Measurements from ENCODE around the gene CARD11.

CARD11 gene

DNA sequence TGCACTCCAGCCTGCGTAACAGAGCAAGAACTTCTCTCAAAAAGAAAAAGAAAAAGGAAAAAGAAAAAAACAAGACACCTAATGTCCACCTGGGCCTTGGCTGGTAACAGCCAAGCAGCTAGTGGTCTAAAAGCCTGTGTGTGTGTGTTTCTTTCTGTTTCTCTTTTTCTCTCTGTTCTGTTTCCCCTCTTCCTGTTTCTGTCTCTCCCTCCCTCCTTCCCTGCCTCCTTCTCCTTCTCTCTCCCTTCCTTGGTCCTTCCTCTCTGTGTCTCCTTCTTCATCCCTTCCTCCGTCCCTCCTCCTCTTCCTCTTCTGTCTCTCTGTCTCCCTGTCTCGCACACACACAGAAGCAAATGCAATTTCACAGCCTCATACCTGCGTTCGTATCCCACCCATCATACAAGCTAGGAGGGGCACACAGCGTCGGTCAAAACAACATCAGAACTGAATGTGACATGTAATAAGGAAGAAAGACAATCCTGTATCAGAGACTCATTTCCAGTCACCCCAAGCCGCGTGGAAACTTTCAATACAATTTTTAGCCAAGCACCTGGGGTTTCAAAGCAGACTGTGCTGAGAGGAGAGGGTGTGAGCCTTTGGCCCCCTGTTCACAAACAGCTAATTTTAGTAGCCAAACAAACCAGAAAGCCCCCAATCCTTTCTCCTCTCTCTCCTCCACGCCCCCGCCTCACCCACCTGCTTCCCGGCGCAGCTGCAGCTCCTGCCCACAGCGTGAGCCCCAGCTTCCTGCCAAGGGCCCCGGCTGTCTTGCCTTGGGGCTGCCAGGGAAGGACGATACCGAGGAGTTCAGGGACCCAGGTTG lies 149.3 kb downstream of the CARD11 start:
- peak; percentile 19 for DNase-seq

DNA sequence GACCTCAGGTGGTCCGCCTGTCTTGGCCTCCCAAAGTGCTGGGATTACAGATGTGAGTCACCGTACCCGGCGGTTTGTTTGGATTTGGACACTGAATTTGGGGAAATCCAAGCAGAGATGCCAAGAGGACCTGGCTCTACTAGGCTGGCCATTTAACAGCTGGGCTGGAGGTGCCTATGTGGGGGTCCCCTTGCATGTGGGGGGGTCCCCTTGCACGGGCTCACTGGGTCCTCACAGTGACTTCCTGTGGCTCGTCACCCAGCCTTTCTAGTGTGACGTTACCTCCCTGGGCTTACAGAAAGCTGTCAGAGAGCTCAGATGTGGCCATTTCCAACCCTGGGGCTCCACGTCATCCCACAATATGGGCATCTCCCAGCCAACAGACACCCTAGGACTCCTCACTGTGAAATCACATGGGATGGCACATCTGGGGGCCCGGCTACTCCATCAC lies 150.2 kb downstream of the CARD11 start:
- no peak for DNase-seq

GRCh38 chr7:2892549-2892948 lies 151.1 kb downstream of the CARD11 start:
- no peak for DNase-seq

DNA sequence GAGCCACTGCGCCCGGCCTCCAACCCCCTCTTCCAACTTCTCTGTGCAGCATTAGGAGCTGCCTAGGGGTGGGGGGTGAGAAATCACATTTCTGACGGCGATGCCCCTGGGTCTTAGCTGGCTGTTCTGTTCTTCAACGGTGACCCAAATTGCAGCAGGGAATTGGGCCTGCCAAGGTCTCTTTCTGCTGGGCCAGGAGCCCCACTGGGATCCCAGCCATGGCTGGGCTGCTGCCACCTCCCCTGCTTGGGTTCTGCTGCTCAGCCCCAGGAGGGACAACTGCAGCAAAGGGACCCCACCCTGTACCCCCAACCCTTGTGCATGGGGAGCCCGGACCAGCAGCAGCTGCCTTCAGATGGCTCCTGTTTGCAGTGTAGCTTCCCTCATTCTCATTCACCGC lies 155.9 kb downstream of the CARD11 start:
- no peak for DNase-seq

GRCh38 chr7:2886900-2887299 lies 156.8 kb downstream of the CARD11 start:
- DNase-seq = peak; percentile 31

GRCh38 chr7:2886391-2886790 lies 157.3 kb downstream of the CARD11 start:
- no peak for DNase-seq

- no peak for DNase-seq
Measured at GRCh38 chr7:2884161-2884560, 159.5 kb downstream of the CARD11 start.

GRCh38 chr7:2883101-2883500 lies 160.6 kb downstream of the CARD11 start:
- DNase-seq = no peak

- no peak for DNase-seq
Measured at GRCh38 chr7:2882111-2882510, 161.6 kb downstream of the CARD11 start.

DNA sequence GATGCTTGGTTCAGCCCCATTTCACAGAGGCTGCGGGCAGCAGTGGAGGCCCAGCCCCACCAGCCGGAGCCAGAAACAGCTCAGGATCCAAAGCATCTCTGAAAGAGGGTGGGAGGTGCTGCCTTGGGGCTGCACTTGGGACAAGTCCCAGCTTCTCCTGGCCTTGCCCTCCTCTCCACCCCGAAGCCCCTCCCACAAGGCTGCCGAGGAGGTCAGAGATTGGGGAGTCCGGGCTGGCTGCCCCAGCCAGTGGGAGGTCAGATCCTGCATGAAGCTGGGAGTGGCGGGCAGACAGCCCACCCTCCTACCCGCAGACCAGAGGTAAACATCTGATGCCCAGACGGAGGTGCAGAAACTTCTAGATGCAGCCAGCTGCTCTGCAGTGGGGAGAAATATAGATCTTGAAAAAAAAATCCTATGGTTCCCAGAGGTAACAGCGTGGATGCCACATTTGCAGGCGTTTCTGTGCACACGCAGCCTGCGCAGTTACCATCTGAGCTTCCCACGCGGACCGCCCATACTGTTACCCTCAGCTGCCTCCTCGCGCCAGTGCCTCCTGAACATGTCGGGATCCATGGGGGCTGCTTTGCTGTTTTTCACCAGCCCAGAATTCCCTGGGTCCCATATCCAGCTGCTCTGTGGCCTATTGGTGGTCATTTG lies 162.7 kb downstream of the CARD11 start:
- no peak for DNase-seq

GRCh38 chr7:2880051-2880450 lies 163.6 kb downstream of the CARD11 start:
- DNase-seq = no peak

- DNase-seq = no peak
Measured at GRCh38 chr7:2879354-2879753, 164.3 kb downstream of the CARD11 start.

DNA sequence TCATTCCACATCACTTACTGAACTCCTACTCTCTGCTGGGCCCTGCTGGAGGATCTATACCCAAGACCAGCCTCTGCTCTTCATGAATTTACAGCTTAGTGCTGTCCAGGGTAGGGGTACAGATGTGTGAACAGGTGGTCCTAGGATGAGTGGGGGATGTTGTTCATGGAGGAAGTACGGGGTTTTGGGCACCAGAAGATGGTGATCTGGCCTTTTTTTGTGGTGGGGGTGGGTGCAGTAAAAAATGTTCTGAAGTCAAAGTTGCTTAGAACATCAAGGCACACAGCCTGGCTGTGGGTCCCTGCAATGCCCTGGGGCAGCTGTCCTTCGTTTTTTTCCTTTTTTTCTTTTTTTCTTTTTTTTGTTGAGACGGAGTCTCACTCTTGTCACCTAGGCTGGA lies 165.4 kb downstream of the CARD11 start:
- no peak for DNase-seq

DNA sequence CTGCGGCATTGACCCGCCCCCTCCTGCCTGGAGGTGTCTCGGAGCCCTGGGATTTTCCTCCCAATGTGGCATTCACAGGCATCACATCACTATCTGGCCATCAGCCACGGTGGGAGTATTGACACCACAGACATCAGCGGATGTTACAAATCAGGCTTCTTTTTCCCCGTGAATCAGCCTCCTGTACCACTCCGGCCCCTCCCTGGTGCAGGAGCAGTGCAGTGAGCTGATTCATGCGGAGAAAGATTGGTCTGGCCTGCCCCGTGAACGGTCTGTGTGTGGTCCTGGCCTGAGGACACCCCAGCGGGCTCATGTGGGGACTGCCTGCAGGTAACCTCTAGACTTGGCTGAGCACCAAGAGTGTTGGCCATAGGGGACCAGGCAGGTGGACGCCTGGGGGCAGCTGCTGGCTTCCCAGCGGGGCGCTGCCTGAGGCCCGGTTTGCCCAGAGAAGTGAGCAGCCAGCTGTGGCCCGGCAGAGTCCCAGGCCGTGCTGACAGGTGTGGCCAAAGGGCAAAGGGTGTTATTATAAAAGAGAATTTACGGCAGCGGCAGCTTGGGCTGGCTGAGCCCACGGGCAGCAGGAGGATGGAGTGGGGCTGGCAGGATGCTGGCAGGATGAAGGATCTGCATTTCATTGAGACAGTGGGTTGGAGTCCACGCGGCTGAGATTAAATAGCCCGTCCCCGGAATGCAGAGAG lies 167.5 kb downstream of the CARD11 start:
- no peak for DNase-seq

DNA sequence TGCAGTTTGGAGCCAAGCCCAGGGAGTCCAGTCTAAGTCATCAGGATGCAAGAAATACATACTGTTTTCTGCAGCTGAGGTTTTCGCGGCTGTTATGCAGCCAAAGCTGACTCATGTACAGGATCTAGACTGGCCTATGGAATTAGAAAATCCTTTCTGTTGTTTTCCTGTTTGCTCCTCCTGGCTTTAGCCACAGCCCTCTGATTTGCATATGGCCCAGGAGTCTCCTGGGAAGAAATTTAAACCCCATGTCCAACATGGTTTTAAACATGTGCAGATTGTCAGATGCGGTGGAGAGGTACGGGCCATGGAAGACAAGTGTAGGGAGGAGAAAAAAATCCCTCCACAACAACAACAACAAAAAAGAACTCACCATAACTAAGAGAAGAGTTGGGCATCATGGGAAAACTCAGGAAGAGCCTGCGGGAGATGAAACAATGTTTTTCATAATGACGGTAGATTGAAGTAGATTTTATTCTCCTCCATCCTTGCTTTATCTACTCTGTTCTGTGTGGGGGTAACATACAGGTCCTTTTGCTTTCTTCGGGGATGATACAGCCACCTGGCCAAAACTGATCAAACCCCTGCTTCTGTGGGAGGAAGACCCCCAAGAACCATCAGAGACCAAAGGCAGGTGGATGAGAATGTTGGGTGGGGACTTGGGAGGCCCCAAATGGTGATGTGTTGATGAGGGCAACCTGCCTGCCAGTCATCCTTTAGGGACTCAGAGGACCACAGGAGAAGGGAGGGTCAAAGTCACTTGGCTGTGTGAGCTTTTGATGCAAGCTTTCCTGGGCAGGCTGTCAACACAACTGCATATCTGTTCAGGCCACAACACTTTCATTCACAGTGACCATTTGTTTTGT lies 169.7 kb downstream of the CARD11 start:
- DNase-seq = no peak

DNA sequence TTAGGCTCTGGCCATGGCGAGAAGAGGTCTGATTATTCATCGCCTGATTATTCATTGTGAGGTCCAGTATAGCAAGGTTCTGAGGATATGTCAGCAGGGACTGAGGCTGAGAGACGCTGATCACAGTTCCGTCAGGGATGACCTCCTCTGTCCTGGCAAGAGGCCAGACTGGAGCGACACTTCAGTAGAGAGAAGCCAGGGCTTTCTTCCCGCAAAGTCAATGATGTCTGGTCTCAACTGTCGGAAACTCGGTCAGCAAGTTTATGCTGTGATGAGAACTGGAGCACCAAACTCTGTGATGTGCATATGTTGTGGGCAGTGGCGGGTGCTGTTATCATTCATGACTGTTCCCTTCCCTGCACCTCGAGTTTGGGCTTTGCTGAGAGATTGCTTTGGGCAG lies 170.5 kb downstream of the CARD11 start:
- DNase-seq = no peak

GRCh38 chr7:2872296-2872874 lies 171.3 kb downstream of the CARD11 start:
- no peak for DNase-seq

- peak; percentile 28 for DNase-seq
Measured at GRCh38 chr7:2870471-2870931, 173.2 kb downstream of the CARD11 start.

GRCh38 chr7:2869981-2870380 lies 173.7 kb downstream of the CARD11 start:
- DNase-seq = no peak

DNA sequence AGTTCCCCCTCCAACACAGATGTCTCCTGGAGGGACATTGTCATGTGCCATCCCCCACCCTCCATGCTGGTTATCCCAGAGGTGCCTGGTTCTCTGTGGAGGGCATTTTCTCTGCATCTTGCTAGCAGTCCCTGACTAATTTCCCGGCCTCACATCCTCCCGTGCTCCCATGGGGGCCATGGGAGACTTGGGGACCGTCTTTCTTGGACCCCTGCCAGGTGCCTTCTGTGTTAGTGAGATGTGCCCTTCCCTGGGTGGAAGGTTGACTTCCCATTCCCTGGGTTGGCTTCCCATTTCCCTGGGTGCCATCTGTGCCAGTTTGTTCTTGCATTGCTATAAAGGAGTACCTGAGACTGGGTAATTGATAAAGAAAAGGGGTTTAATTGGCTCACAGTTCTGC lies 177.1 kb downstream of the CARD11 start:
- DNase-seq = no peak

GRCh38 chr7:2864999-2865670 lies 178.5 kb downstream of the CARD11 start:
- DNase-seq = peak; percentile 72

All from activated T-cell treated with anti-CD3 and anti-CD28 coated beads for 4 hours (primary cell).